Measurements from ENCODE around the gene SLC37A4.

Gene SLC37A4

GRCh38 chr11:119030029-119030328 is 698 bp downstream of the SLC37A4 start:
- Mint-ChIP-seq H3K4me1 (peaks cover 26% of the 10 kb centered on the region), H3K9me3 (no peaks in the 10 kb centered on the region), H3K4me3 (peak overlapping the region; percentile 63), H3K36me3 (peaks cover 10% of the 10 kb centered on the region), H3K27me3 (no peaks in the 10 kb centered on the region), H3K27ac (peak overlapping the region; percentile 39)
- CTCF ChIA-PET = interaction anchor here (1.0 to 1.9 kb wide), 3 partner anchors 15 to 137 kb away, joined by 3 to 5 read pairs (median 4); partner anchors contain the start of gene CENATAC
- no peak for DNase-seq

- DNase-seq = no peak
- peaks cover 13% of the 10 kb centered on the region for H3K36me3 Mint-ChIP-seq
- CTCF ChIA-PET = interaction anchor here (1.9 kb wide), 1 partner anchor 14 kb away, joined by 5 read pairs; no protein-coding TSS in a partner anchor
- peak overlapping the region; percentile 63 for H3K4me3 Mint-ChIP-seq
- peaks cover 29% of the 10 kb centered on the region for H3K4me1 Mint-ChIP-seq
- H3K27me3 Mint-ChIP-seq = no peaks in the 10 kb centered on the region
- H3K27ac Mint-ChIP-seq = peak overlapping the region; percentile 39
- H3K9me3 Mint-ChIP-seq = no peaks in the 10 kb centered on the region
Measured at GRCh38 chr11:119029340-119030028, 1.2 kb downstream of the SLC37A4 start.

- Mint-ChIP-seq H3K27me3 (no peaks in the 10 kb centered on the region), H3K27ac (peak overlapping the region; percentile 39), H3K36me3 (peaks cover 15% of the 10 kb centered on the region), H3K4me1 (peaks cover 33% of the 10 kb centered on the region), H3K9me3 (no peaks in the 10 kb centered on the region), H3K4me3 (peak overlapping the region; percentile 63)
- DNase-seq = no peak
- CTCF ChIA-PET = no interaction called here
Measured at GRCh38 chr11:119029069-119029339, 1.7 kb downstream of the SLC37A4 start.

- Mint-ChIP-seq H3K4me3 (peak overlapping the region; percentile 63), H3K9me3 (no peaks in the 10 kb centered on the region), H3K36me3 (peaks cover 18% of the 10 kb centered on the region), H3K4me1 (peaks cover 36% of the 10 kb centered on the region), H3K27ac (no peak overlapping the region), H3K27me3 (no peaks in the 10 kb centered on the region)
- no peak for DNase-seq
- CTCF ChIA-PET = interaction anchor here (1.2 to 1.5 kb wide), 2 partner anchors 9 to 20 kb away, joined by 3 read pairs; no protein-coding TSS in a partner anchor
Measured at GRCh38 chr11:119028346-119029068, 2.2 kb downstream of the SLC37A4 start.

GRCh38 chr11:119027561-119028345 is 2.9 kb downstream of the SLC37A4 start:
- no peak overlapping the region for H3K27ac Mint-ChIP-seq
- H3K9me3 Mint-ChIP-seq = no peaks in the 10 kb centered on the region
- no peaks in the 10 kb centered on the region for H3K27me3 Mint-ChIP-seq
- peaks cover 22% of the 10 kb centered on the region for H3K36me3 Mint-ChIP-seq
- DNase-seq = no peak
- no peak overlapping the region for H3K4me3 Mint-ChIP-seq
- peaks cover 41% of the 10 kb centered on the region for H3K4me1 Mint-ChIP-seq
- CTCF ChIA-PET = interaction anchor here (1.2 to 1.5 kb wide), 2 partner anchors 8 to 20 kb away, joined by 3 read pairs; no protein-coding TSS in a partner anchor

- H3K27ac Mint-ChIP-seq = no peak overlapping the region
- no peak for DNase-seq
- H3K4me3 Mint-ChIP-seq = no peak overlapping the region
- CTCF ChIA-PET = interaction anchor here (0.7 to 1.2 kb wide), 3 partner anchors 21 to 170 kb away, joined by 3 read pairs; no protein-coding TSS in a partner anchor
- H3K9me3 Mint-ChIP-seq = no peaks in the 10 kb centered on the region
- H3K36me3 Mint-ChIP-seq = peaks cover 25% of the 10 kb centered on the region
- H3K4me1 Mint-ChIP-seq = peaks cover 44% of the 10 kb centered on the region
- H3K27me3 Mint-ChIP-seq = no peaks in the 10 kb centered on the region
Measured at GRCh38 chr11:119026970-119027369, 3.7 kb downstream of the SLC37A4 start.

- CTCF ChIA-PET = interaction anchor here (0.8 kb wide), 1 partner anchor 30 kb away, joined by 3 read pairs; no protein-coding TSS in a partner anchor
Measured at GRCh38 chr11:119025978-119026766, 4.5 kb downstream of the SLC37A4 start.

GRCh38 chr11:119025541-119025940 is 5.1 kb downstream of the SLC37A4 start:
- Mint-ChIP-seq H3K27ac (no peak overlapping the region), H3K27me3 (no peaks in the 10 kb centered on the region), H3K4me3 (no peak overlapping the region), H3K36me3 (peaks cover 34% of the 10 kb centered on the region), H3K9me3 (no peaks in the 10 kb centered on the region), H3K4me1 (peaks cover 51% of the 10 kb centered on the region)
- DNase-seq = no peak
- CTCF ChIA-PET = no interaction called here

More at GRCh38 chr11:119025978-119026766, 4.5 kb downstream of the SLC37A4 start:
- Mint-ChIP-seq H3K4me3 (no peak overlapping the region), H3K27me3 (no peaks in the 10 kb centered on the region), H3K36me3 (peaks cover 33% of the 10 kb centered on the region), H3K4me1 (peaks cover 49% of the 10 kb centered on the region), H3K9me3 (no peaks in the 10 kb centered on the region), H3K27ac (no peak overlapping the region)
- no peak for DNase-seq

- CTCF ChIA-PET = no interaction called here
Measured at GRCh38 chr11:119025099-119025473, 5.6 kb downstream of the SLC37A4 start.

GRCh38 chr11:119024430-119025098 is 6.1 kb downstream of the SLC37A4 start:
- peaks cover 43% of the 10 kb centered on the region for H3K36me3 Mint-ChIP-seq
- H3K9me3 Mint-ChIP-seq = no peaks in the 10 kb centered on the region
- no peak overlapping the region for H3K4me3 Mint-ChIP-seq
- DNase-seq = no peak
- H3K4me1 Mint-ChIP-seq = peaks cover 57% of the 10 kb centered on the region
- CTCF ChIA-PET = no interaction called here
- H3K27me3 Mint-ChIP-seq = no peaks in the 10 kb centered on the region
- H3K27ac Mint-ChIP-seq = peak overlapping the region; percentile 8

More at GRCh38 chr11:119025099-119025473, 5.6 kb downstream of the SLC37A4 start:
- peaks cover 56% of the 10 kb centered on the region for H3K4me1 Mint-ChIP-seq
- H3K4me3 Mint-ChIP-seq = no peak overlapping the region
- peaks cover 38% of the 10 kb centered on the region for H3K36me3 Mint-ChIP-seq
- no peak for DNase-seq
- H3K27me3 Mint-ChIP-seq = no peaks in the 10 kb centered on the region
- no peak overlapping the region for H3K27ac Mint-ChIP-seq
- no peaks in the 10 kb centered on the region for H3K9me3 Mint-ChIP-seq

- H3K4me3 Mint-ChIP-seq = no peak overlapping the region
- H3K9me3 Mint-ChIP-seq = no peaks in the 10 kb centered on the region
- CTCF ChIA-PET = no interaction called here
- no peaks in the 10 kb centered on the region for H3K27me3 Mint-ChIP-seq
- no peak for DNase-seq
- H3K36me3 Mint-ChIP-seq = peaks cover 45% of the 10 kb centered on the region
- peaks cover 52% of the 10 kb centered on the region for H3K4me1 Mint-ChIP-seq
- no peak overlapping the region for H3K27ac Mint-ChIP-seq
Measured at GRCh38 chr11:119023741-119024140, 6.9 kb downstream of the SLC37A4 start.

GRCh38 chr11:119021631-119022030 is 9.0 kb downstream of the SLC37A4 start:
- CTCF ChIA-PET = interaction anchor here (1.3 kb wide), 1 partner anchor 10 kb away, joined by 3 read pairs; no protein-coding TSS in a partner anchor
- Mint-ChIP-seq H3K27me3 (no peaks in the 10 kb centered on the region), H3K4me1 (peaks cover 51% of the 10 kb centered on the region), H3K27ac (peak overlapping the region; percentile 75), H3K36me3 (peaks cover 60% of the 10 kb centered on the region), H3K4me3 (peak overlapping the region; percentile 18), H3K9me3 (no peaks in the 10 kb centered on the region)
- no peak for DNase-seq

GRCh38 chr11:119019996-119020395 is 10.7 kb downstream of the SLC37A4 start:
- CTCF ChIA-PET = interaction anchor here (0.6 to 2.0 kb wide), 4 partner anchors 8 to 111 kb away, joined by 3 to 5 read pairs (median 3); no protein-coding TSS in a partner anchor

More at GRCh38 chr11:119019996-119020395, 10.7 kb downstream of the SLC37A4 start:
- Mint-ChIP-seq H3K36me3 (peaks cover 70% of the 10 kb centered on the region), H3K27ac (peak overlapping the region; percentile 100), H3K27me3 (no peaks in the 10 kb centered on the region), H3K9me3 (no peaks in the 10 kb centered on the region), H3K4me1 (peaks cover 64% of the 10 kb centered on the region), H3K4me3 (peak overlapping the region; percentile 97)
- DNase-seq = no peak
